Ovary (tissue), 3 donors: ENCODE results near the gene NF1.

ENCODE experiments used
- EP300 ChIP-seq: sonication (generic); formaldehyde crosslinking; IDR thresholded peaks from one replicate; pipeline ENCODE4 v1.6.1; 2017; ENCODE audit warnings: antibody characterized with exemption
- POLR2A ChIP-seq: fragments of 450-650 bp; IDR thresholded peaks from one replicate; pipeline ENCODE4 v1.6.1; 2017; ENCODE audit warnings: antibody characterized with exemption, mild to moderate bottlenecking, moderate library complexity
- TF ChIP-seq, protein P1 (sequence below), 3 donors: fragments of 450-650 bp in 2 of 3; fragments of 200-600 bp in 1 of 3; IDR thresholded peaks; one replicate each; pipeline versions ENCODE4 v1.5.1 to v1.8.0; 2016 to 2022; ENCODE audit warnings: antibody characterized with exemption in 3 of 3, mild to moderate bottlenecking in 1 of 3
- donor health status: DM: no; HTN: no; CAD: no.

DNA sequence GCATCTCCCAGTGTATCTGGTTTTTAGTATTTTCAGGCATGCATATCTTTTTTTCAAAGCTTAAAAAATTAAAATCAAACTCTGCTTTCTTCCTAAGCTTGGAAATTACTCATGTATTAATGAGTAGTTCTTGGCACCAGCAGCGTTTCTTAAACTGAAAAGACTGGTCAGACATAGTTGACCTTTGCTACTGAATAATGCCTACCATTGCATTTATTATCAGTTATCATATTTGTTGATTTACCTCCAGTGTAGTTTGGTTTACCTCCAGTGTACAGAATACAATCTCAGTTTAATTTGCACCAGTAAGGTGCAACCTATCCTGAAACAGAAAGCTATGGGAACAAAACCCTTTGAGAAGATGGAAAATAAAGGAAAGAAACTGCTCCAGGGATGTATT, 261.2 kb downstream of the NF1 start:
- TF ChIP-seq, protein P1, sequence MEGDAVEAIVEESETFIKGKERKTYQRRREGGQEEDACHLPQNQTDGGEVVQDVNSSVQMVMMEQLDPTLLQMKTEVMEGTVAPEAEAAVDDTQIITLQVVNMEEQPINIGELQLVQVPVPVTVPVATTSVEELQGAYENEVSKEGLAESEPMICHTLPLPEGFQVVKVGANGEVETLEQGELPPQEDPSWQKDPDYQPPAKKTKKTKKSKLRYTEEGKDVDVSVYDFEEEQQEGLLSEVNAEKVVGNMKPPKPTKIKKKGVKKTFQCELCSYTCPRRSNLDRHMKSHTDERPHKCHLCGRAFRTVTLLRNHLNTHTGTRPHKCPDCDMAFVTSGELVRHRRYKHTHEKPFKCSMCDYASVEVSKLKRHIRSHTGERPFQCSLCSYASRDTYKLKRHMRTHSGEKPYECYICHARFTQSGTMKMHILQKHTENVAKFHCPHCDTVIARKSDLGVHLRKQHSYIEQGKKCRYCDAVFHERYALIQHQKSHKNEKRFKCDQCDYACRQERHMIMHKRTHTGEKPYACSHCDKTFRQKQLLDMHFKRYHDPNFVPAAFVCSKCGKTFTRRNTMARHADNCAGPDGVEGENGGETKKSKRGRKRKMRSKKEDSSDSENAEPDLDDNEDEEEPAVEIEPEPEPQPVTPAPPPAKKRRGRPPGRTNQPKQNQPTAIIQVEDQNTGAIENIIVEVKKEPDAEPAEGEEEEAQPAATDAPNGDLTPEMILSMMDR (IDR thresholded peaks at IDR 0.05) = no peak
- TF ChIP-seq POLR2A (no peak), EP300 (no peak)
